Naive thymus-derived CD4-positive, alpha-beta T cell (primary cell): ENCODE measurements around the gene GIMD1. TPM values are rescaled to one million over a fixed set of nuclear protein-coding genes. Genes with fewer than 3 reads are reported as not detected.

Experiments used
- ATAC-seq: fragments of 150-1000 bp; cut with Tn5 transposase; 2 replicates; pipeline ENCODE4 v1.10.0; 2021; ENCODE audit warnings: mild to moderate bottlenecking, moderate library complexity
- CTCF ChIA-PET: fragments of 350-600 bp; sonication (Branson Sonifier 250); formaldehyde crosslinking; loops from one replicate; lab custom pipeline; 2021; ENCODE audit warnings: antibody characterized with exemption; lab: Charles Lee
- POLR2A ChIA-PET: fragments of 350-600 bp; sonication (Branson Sonifier 250); formaldehyde crosslinking; loops from one replicate; lab custom pipeline; 2021; ENCODE audit warnings: antibody characterized with exemption, inconsistent platforms; lab: Charles Lee
- DNase-seq, 9 donors: peaks; one replicate each; pipeline versions ENCODE4 v3.0.0 to v3.0.0-alpha.2; 2020 to 2022; ENCODE audit warnings: mixed read lengths in 1 of 9
- H3K27ac ChIP-seq: one replicate; pipeline ENCODE4 v1.7.0; 2013; ENCODE audit warnings: mild to moderate bottlenecking, low read depth, low read length, moderate library complexity
- H3K27me3 ChIP-seq, 2 donors: one replicate each; pipeline ENCODE4 v1.7.0; 2013; ENCODE audit warnings: low read length in 2 of 2, mild to moderate bottlenecking in 2 of 2, moderate library complexity in 2 of 2; ENCODE audit not compliant: control insufficient read depth in 2 of 2, insufficient read depth in 2 of 2
- H3K36me3 ChIP-seq, 3 experiments: 1 replicate in 2 of 3; 2 replicates in 1 of 3; pipeline ENCODE4 v1.7.0; 2013; ENCODE audit warnings: low read length in 3 of 3, mild to moderate bottlenecking in 3 of 3, moderate library complexity in 1 of 3; ENCODE audit not compliant: insufficient read depth in 3 of 3, control insufficient read depth in 2 of 3
- H3K4me1 ChIP-seq, 2 donors: one replicate each; pipeline ENCODE4 v1.7.0; 2013; ENCODE audit warnings: low read length in 2 of 2, mild to moderate bottlenecking in 2 of 2, moderate library complexity in 1 of 2; ENCODE audit not compliant: control insufficient read depth in 2 of 2, insufficient read depth in 2 of 2
- H3K4me3 ChIP-seq: 2 replicates; pipeline ENCODE4 v1.7.0; 2013; ENCODE audit warnings: mild to moderate bottlenecking, low read length
- H3K9me3 ChIP-seq, 3 experiments: 1 replicate in 2 of 3; 2 replicates in 1 of 3; pipeline ENCODE4 v1.7.0; 2013; ENCODE audit warnings: low read length in 3 of 3; ENCODE audit not compliant: control insufficient read depth in 2 of 3
- H3K27ac Mint-ChIP-seq, 9 donors: one replicate each; pipeline ENCODE4 v1.8.0; 2020 to 2022; ENCODE audit warnings: mixed read lengths in 9 of 9, mild to moderate bottlenecking in 8 of 9, moderate library complexity in 5 of 9, inconsistent platforms in 2 of 9
- H3K27me3 Mint-ChIP-seq, 5 donors: one replicate each; pipeline ENCODE4 v1.8.0; 2021 to 2022; ENCODE audit warnings: mixed read lengths in 5 of 5, mild to moderate bottlenecking in 1 of 5
- H3K36me3 Mint-ChIP-seq, 5 donors: one replicate each; pipeline ENCODE4 v1.8.0; 2020 to 2022; ENCODE audit warnings: mixed read lengths in 5 of 5, mild to moderate bottlenecking in 3 of 5, inconsistent platforms in 1 of 5
- H3K4me1 Mint-ChIP-seq, 7 donors: one replicate each; pipeline ENCODE4 v1.8.0; 2020 to 2022; ENCODE audit warnings: mixed read lengths in 7 of 7, mild to moderate bottlenecking in 3 of 7, inconsistent platforms in 1 of 7
- H3K4me3 Mint-ChIP-seq, 10 donors: one replicate each; pipeline ENCODE4 v1.8.0; 2020 to 2022; ENCODE audit warnings: mild to moderate bottlenecking in 10 of 10, mixed read lengths in 10 of 10, moderate library complexity in 6 of 10, inconsistent platforms in 2 of 10
- H3K9me3 Mint-ChIP-seq, 11 donors: one replicate each; pipeline ENCODE4 v1.8.0; 2020 to 2022; ENCODE audit warnings: mixed read lengths in 11 of 11, mild to moderate bottlenecking in 4 of 11, inconsistent platforms in 1 of 11, moderate library complexity in 1 of 11
- intact Hi-C, 2 donors: fragments of 100-400 bp; cut with micrococcal nuclease; formaldehyde crosslinking; loops; one replicate each; pipeline ENCODE4 v1.15.1; 2023
- polyA plus RNA-seq, 2 donors: library from polyadenylated mRNA; unstranded; fragments of 300-500 nt; fragmentation: Illumina TruSeq; gene quantifications; one replicate each; pipeline ENCODE4 v1.2.3, GENCODE V29; 2021
- total RNA-seq, 6 experiments: library from RNA in 5 of 6; stranded (reverse) in 5 of 6; gene quantifications; 1 replicate in 5 of 6; 2 replicates in 1 of 6; pipeline ENCODE4 v1.2.3 and lab custom pipeline; 2021 to 2026

The GIMD1 gene
- total and polyA plus RNA-seq, 7 experiments from 2014 or later: not detected

DNA sequence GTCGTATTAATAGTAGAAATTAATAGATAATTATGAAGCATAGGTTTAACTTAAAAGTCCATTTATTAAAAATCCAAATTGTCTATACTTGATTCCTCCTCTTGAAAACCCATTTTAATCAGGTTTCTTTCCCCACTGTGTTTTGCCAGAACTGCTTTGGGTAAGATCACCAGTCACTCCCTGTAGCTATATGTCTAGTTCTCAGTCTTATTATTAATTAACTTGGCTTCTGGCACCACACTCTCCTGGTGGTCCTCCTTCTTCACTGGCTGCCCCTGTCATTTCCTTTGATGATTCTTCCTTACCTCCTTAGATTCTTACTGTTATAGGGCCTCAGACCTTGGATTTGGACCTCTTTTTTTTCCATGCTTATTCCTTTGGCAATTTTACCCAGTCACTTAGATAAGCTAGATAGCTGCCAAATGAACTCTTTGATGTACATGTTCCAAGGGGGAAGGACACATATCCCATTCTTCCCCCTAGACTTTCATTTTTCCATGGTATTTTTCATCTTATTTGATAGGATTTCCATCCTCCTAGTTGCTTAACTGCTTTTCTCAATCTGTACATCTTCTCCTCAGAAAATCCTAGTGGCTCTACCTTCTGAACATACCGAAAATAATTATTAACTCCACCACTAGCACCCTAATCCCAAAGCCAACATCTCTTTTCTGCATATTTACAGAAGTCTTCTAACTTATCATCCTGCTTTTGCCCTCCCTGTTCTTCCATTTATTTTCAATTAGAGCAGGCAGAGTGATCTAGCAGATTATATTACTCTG, 24.5 kb downstream of the GIMD1 start:
- H3K27me3 Mint-ChIP-seq: no peaks in the 10 kb centered on the region
- DNase-seq (no peak), ATAC-seq (no peak)
- H3K27ac Mint-ChIP-seq: peak overlapping the region in 2 of 9 donors; percentile 48 to 51
- H3K4me1 Mint-ChIP-seq: peaks cover 28 to 56% (median 52%) of the 10 kb centered on the region in 7 donors
- H3K36me3 ChIP-seq: peaks cover 0 to 35% (median 11%) of the 10 kb centered on the region in 3 experiments
- peaks cover 5 to 7% of the 10 kb centered on the region in 2 donors for H3K4me1 ChIP-seq
- peaks cover 0 to 14% (median 4%) of the 10 kb centered on the region in 11 donors for H3K9me3 Mint-ChIP-seq
- H3K27ac ChIP-seq: no peak overlapping the region
- no peaks in the 10 kb centered on the region for H3K27me3 ChIP-seq
- H3K9me3 ChIP-seq: no peaks in the 10 kb centered on the region
- POLR2A ChIA-PET: no interaction called here
- CTCF ChIA-PET: interaction anchor here (0.6 kb wide), 1 partner anchor 1159 kb away, joined by 3 read pairs; no protein-coding TSS in a partner anchor
- H3K36me3 Mint-ChIP-seq: peaks cover 17 to 70% (median 41%) of the 10 kb centered on the region in 5 donors
- H3K4me3 ChIP-seq: no peak overlapping the region
- H3K4me3 Mint-ChIP-seq: no peak overlapping the region
- intact Hi-C loops: no loop called here

DNA sequence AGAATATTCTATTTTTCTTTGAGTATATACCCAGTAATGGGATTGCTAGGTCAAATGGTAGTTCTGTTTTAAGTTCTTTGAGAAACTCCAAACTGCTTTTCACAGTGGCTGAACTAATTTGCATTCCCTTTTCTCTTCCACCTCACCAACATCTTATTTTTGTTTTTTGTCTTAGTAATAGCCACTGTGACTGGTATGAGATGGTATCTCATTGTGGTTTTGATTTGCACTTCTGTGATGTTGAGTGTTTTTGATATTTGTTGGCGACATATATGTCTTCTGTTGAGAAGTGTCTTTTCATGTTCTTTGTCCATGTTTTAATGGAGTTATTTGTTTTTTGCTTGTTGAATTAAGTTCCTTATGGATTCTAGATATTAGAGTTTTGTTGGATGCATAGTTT, 27.8 kb downstream of the GIMD1 start:
- H3K36me3 Mint-ChIP-seq: peaks cover 35 to 78% (median 56%) of the 10 kb centered on the region in 5 donors
- peaks cover 7 to 28% (median 13%) of the 10 kb centered on the region in 11 donors for H3K9me3 Mint-ChIP-seq
- no peak overlapping the region for H3K27ac ChIP-seq
- no peak for ATAC-seq
- POLR2A ChIA-PET: no interaction called here
- peak overlapping the region in 2 of 9 donors; percentile 22 to 64 for H3K27ac Mint-ChIP-seq
- peaks cover 11 to 43% (median 16%) of the 10 kb centered on the region in 3 experiments for H3K36me3 ChIP-seq
- no peaks in the 10 kb centered on the region for H3K9me3 ChIP-seq
- intact Hi-C loops: no loop called here
- no peak for DNase-seq
- H3K4me1 Mint-ChIP-seq: peaks cover 28 to 74% (median 61%) of the 10 kb centered on the region in 7 donors
- no peak overlapping the region for H3K4me3 ChIP-seq
- peak overlapping the region in 7 of 10 donors; percentile 2 to 49 (median 27) for H3K4me3 Mint-ChIP-seq
- CTCF ChIA-PET: no interaction called here
- peaks cover 5 to 7% of the 10 kb centered on the region in 2 donors for H3K4me1 ChIP-seq
- no peaks in the 10 kb centered on the region for H3K27me3 Mint-ChIP-seq
- no peaks in the 10 kb centered on the region for H3K27me3 ChIP-seq

DNA sequence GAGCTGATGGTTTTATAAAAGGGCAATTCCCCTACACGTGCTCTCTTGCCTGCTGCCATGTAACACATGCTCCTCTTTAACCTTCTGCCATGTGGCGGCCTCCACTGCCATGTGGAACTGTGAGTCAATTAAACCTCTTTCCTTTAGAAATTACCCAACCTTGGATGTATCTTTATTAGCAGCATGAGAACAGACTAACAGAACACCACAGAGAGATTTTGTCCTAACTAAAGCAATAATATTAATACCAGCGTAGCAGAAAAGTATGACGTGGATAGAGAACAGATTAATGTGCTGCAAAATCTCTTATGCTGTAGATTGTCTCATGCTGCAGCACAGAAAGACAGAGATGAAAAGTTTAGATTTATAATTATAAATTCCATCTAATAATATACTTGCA, 29.1 kb downstream of the GIMD1 start:
- no peaks in the 10 kb centered on the region for H3K27me3 Mint-ChIP-seq
- no peaks in the 10 kb centered on the region for H3K9me3 ChIP-seq
- peaks cover 29 to 72% (median 61%) of the 10 kb centered on the region in 7 donors for H3K4me1 Mint-ChIP-seq
- H3K4me3 ChIP-seq: no peak overlapping the region
- peak overlapping the region in 2 of 9 donors; percentile 31 to 48 for H3K27ac Mint-ChIP-seq
- H3K9me3 Mint-ChIP-seq: peaks cover 7 to 28% (median 13%) of the 10 kb centered on the region in 11 donors
- ATAC-seq (no peak), DNase-seq (no peak)
- H3K4me1 ChIP-seq: peaks cover 5 to 7% of the 10 kb centered on the region in 2 donors
- peak overlapping the region in 2 of 10 donors; percentile 28 to 34 for H3K4me3 Mint-ChIP-seq
- ChIA-PET POLR2A (no interaction called here), CTCF (no interaction called here)
- peaks cover 40 to 88% (median 66%) of the 10 kb centered on the region in 5 donors for H3K36me3 Mint-ChIP-seq
- no peak overlapping the region for H3K27ac ChIP-seq
- peaks cover 11 to 46% (median 14%) of the 10 kb centered on the region in 3 experiments for H3K36me3 ChIP-seq
- no peaks in the 10 kb centered on the region for H3K27me3 ChIP-seq
- intact Hi-C loops: no loop called here

DNA sequence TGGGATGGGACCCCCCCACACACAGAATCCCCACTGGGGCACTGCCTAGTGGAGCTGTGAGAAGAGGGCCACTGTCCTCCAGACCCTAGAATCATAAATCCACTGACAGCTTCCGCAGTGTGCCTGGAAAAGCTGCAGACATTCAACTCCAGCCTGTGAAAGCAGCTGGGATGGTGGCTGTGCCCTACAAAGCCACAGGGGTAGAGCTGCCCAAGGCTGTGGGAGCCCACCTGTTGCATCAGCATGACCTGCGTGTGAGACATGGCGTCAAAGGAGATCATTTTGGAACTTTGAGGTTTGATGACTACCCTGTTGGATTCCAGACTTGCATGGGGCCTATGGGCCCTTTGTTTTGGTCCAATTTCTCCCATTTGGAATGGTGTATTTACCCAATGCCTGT, 29.9 kb downstream of the GIMD1 start:
- Mint-ChIP-seq H3K27me3 (no peaks in the 10 kb centered on the region), H3K36me3 (peaks cover 45 to 87% (median 74%) of the 10 kb centered on the region in 5 donors), H3K9me3 (peaks cover 7 to 28% (median 13%) of the 10 kb centered on the region in 11 donors), H3K4me1 (peaks cover 24 to 65% (median 54%) of the 10 kb centered on the region in 7 donors), H3K27ac (peak overlapping the region in 2 of 9 donors; percentile 19 to 41), H3K4me3 (peak overlapping the region in 1 of 10 donors; percentile 19)
- H3K4me3 ChIP-seq: no peak overlapping the region
- no peaks in the 10 kb centered on the region for H3K9me3 ChIP-seq
- POLR2A ChIA-PET: no interaction called here
- CTCF ChIA-PET: no interaction called here
- ATAC-seq (no peak), DNase-seq (no peak)
- peaks cover 5 to 7% of the 10 kb centered on the region in 2 donors for H3K4me1 ChIP-seq
- no peak overlapping the region for H3K27ac ChIP-seq
- intact Hi-C loops: no loop called here
- H3K27me3 ChIP-seq: no peaks in the 10 kb centered on the region
- peaks cover 11 to 48% (median 14%) of the 10 kb centered on the region in 3 experiments for H3K36me3 ChIP-seq

DNA sequence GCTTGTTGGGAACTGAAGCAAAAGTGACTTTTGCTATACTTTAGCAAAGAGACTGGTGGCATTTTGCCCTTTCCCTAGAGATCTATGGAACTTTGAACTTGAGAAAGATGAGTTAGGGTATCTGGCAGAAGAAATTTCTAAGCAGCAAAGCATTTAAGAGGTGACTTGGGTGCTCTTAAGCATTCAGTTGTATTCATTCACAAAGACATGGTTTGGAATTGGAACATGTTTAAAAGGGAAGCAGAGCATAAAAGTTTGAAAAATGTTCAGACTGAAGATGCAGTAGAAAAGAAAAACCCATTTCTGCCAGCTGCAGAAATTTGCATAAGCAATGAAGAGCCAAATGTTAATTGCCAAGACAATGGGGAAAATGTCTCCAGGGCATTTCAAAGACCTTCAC, 30.7 kb downstream of the GIMD1 start:
- POLR2A ChIA-PET: no interaction called here
- intact Hi-C loops: no loop called here
- Histone ChIP-seq H3K4me1 (peaks cover 5 to 7% of the 10 kb centered on the region in 2 donors), H3K9me3 (no peaks in the 10 kb centered on the region), H3K36me3 (peaks cover 16 to 48% (median 18%) of the 10 kb centered on the region in 3 experiments), H3K27ac (no peak overlapping the region), H3K4me3 (no peak overlapping the region), H3K27me3 (no peaks in the 10 kb centered on the region)
- H3K4me1 Mint-ChIP-seq: peaks cover 24 to 58% (median 52%) of the 10 kb centered on the region in 7 donors
- CTCF ChIA-PET: no interaction called here
- peak overlapping the region in 1 of 10 donors; percentile 25 for H3K4me3 Mint-ChIP-seq
- H3K9me3 Mint-ChIP-seq: peaks cover 7 to 28% (median 13%) of the 10 kb centered on the region in 11 donors
- ATAC-seq: no peak
- no peaks in the 10 kb centered on the region for H3K27me3 Mint-ChIP-seq
- H3K36me3 Mint-ChIP-seq: peaks cover 45 to 89% (median 79%) of the 10 kb centered on the region in 5 donors
- no peak for DNase-seq
- H3K27ac Mint-ChIP-seq: no peak overlapping the region

DNA sequence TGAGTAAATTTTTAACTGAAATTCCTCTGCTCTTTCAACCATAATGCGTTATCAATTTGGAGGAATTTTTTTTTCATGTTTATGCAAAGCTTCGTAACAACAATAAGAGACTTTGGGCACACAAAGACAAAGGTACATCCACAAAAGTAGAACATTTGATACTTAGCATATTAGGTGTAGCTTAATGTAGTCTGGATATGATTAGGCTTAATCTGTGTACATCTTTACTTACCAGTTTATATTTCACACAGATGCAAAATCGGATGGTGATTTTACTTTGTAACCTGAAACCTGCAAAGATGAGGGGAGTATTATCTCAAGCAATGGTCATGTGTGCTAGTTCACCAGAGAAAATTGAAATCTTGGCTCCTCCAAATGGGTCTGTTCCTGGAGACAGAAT, 32.0 kb downstream of the GIMD1 start:
- no peak overlapping the region for H3K27ac ChIP-seq
- DNase-seq (no peak), ATAC-seq (no peak)
- H3K4me3 ChIP-seq: no peak overlapping the region
- H3K4me1 ChIP-seq: peaks cover 4 to 5% of the 10 kb centered on the region in 2 donors
- no peaks in the 10 kb centered on the region for H3K9me3 ChIP-seq
- no peak overlapping the region for H3K27ac Mint-ChIP-seq
- no peak overlapping the region for H3K4me3 Mint-ChIP-seq
- CTCF ChIA-PET: no interaction called here
- peaks cover 21 to 54% (median 21%) of the 10 kb centered on the region in 3 experiments for H3K36me3 ChIP-seq
- peaks cover 13 to 47% (median 39%) of the 10 kb centered on the region in 7 donors for H3K4me1 Mint-ChIP-seq
- H3K36me3 Mint-ChIP-seq: peaks cover 45 to 87% (median 79%) of the 10 kb centered on the region in 5 donors
- H3K27me3 ChIP-seq: no peaks in the 10 kb centered on the region
- no peaks in the 10 kb centered on the region for H3K27me3 Mint-ChIP-seq
- POLR2A ChIA-PET: no interaction called here
- intact Hi-C loops: no loop called here
- H3K9me3 Mint-ChIP-seq: peaks cover 7 to 28% (median 13%) of the 10 kb centered on the region in 11 donors
